ENCODE data around the gene ITGA2.
"Not testable (repeated sequence)": the region's sequence is repeated elsewhere in the genome, so short reads cannot be mapped to it uniquely, and the experiment has no call there.

ITGA2 gene

GRCh38 chr5:52989025-52989780 is at the start of gene ITGA2:
Gene ITGA2, plus strand, starts transcription at chr5:52989352. Its CDS starts 117 bp downstream, at chr5:52989469.
- no peak for DNase-seq

GRCh38 chr5:52943285-52943684 is 45.9 kb upstream of the ITGA2 start:
- no peak for DNase-seq

- DNase-seq, result no peak
Observed at GRCh38 chr5:52943808-52944207, 45.3 kb upstream of the ITGA2 start.

GRCh38 chr5:52945040-52945439 is 44.1 kb upstream of the ITGA2 start:
- DNase-seq, result no peak

- DNase-seq, result no peak
Observed at GRCh38 chr5:52947208-52947607, 41.9 kb upstream of the ITGA2 start.

GRCh38 chr5:52947851-52948250 is 41.3 kb upstream of the ITGA2 start:
- no peak for DNase-seq

GRCh38 chr5:52948418-52949076 is 40.6 kb upstream of the ITGA2 start:
- DNase-seq, result peak; percentile 39

- no peak for DNase-seq
Observed at GRCh38 chr5:52950686-52951085, 38.5 kb upstream of the ITGA2 start.

GRCh38 chr5:52952483-52952882 is 36.7 kb upstream of the ITGA2 start:
- no peak for DNase-seq

- DNase-seq, result no peak
Observed at GRCh38 chr5:52956014-52956413, 33.1 kb upstream of the ITGA2 start.

GRCh38 chr5:52956915-52957747 is 32.0 kb upstream of the ITGA2 start:
- DNase-seq, result no peak

- no peak for DNase-seq
Observed at GRCh38 chr5:52961274-52961681, 27.9 kb upstream of the ITGA2 start.

GRCh38 chr5:52963636-52964035 is 25.5 kb upstream of the ITGA2 start:
- no peak for DNase-seq

GRCh38 chr5:52964138-52964537 is 25.0 kb upstream of the ITGA2 start:
- DNase-seq, result no peak

GRCh38 chr5:52976157-52976556 is 13.0 kb upstream of the ITGA2 start:
- DNase-seq, result not testable (repeated sequence)

- no peak for DNase-seq
Observed at GRCh38 chr5:52977264-52977897, 11.8 kb upstream of the ITGA2 start.

- DNase-seq, result no peak
Observed at GRCh38 chr5:52981507-52981906, 7.6 kb upstream of the ITGA2 start.

- no peak for DNase-seq
Observed at GRCh38 chr5:52983731-52984636, 5.2 kb upstream of the ITGA2 start.

- no peak for DNase-seq
Observed at GRCh38 chr5:52985306-52985705, 3.8 kb upstream of the ITGA2 start.

GRCh38 chr5:52987711-52988331 is 1.3 kb upstream of the ITGA2 start:
- DNase-seq, result no peak

- no peak for DNase-seq
Observed at GRCh38 chr5:52988335-52989024, 672 bp upstream of the ITGA2 start.
